Measurements from ENCODE around the gene RAI14.

RAI14 gene

DNA sequence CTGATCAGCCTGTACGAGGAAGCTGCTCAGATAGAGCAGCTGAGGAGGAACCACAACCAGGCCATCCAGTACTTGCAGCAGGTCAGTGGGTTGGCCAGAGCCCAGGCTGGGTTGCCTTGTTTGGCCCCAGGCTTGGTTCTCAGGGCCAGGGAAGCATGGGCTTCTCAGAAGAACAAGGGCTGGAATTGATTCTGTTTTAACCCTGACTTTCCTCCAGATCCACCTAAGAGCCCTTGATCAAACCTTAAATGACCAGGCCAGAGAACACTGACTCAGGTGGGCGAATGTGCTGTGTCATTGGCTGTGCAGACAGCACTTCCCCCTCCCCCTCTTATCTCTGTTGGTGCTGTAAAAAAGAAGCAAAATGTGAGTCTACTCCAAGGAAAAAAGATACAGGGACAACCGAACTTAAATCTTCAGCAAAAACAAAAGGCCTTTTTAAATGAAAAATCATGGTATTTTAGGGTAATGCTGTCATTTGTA is 210.9 kb downstream of the RAI14 start:
- Histone ChIP-seq H3K27me3 (replicated peaks) (no peaks in the 10 kb centered on the region), H3K27ac (no peak overlapping the region), H3K4me3 (ENCODE audit: low read depth, low read length) (no peak overlapping the region), H3K36me3 (replicated peaks) (no peaks in the 10 kb centered on the region)
- DNase-seq: no peak
- TF ChIP-seq, protein P1, sequence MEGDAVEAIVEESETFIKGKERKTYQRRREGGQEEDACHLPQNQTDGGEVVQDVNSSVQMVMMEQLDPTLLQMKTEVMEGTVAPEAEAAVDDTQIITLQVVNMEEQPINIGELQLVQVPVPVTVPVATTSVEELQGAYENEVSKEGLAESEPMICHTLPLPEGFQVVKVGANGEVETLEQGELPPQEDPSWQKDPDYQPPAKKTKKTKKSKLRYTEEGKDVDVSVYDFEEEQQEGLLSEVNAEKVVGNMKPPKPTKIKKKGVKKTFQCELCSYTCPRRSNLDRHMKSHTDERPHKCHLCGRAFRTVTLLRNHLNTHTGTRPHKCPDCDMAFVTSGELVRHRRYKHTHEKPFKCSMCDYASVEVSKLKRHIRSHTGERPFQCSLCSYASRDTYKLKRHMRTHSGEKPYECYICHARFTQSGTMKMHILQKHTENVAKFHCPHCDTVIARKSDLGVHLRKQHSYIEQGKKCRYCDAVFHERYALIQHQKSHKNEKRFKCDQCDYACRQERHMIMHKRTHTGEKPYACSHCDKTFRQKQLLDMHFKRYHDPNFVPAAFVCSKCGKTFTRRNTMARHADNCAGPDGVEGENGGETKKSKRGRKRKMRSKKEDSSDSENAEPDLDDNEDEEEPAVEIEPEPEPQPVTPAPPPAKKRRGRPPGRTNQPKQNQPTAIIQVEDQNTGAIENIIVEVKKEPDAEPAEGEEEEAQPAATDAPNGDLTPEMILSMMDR (IDR thresholded peaks at IDR 0.05; ENCODE audit: low read depth, low read length, missing control alignments): no peak
- in situ Hi-C loops (cut with HindIII; ENCODE audit: low pct_ligation_motif_present, low sequenced_read_pairs): no loop called here

DNA sequence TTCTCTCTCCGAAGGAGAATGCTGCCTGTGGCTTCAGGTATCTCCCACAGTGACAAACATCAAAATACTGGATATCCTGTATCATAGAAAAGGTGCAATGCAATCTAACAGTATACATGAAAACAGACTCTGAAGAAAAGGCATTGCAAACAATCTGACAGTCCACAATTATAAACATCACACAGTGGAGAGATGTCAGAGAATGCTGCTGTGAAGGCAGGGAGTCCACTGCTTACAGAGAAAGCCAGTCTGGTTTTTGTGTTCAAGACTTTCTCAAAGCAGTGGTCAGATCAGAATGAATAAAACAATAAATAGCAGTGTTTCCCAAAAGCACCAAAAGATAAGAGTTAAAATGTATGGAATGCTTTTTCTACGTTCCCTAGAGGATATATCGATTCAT is 211.5 kb downstream of the RAI14 start:
- DNase-seq: no peak
- Histone ChIP-seq H3K27me3 (replicated peaks) (no peaks in the 10 kb centered on the region), H3K4me3 (ENCODE audit: low read depth, low read length) (no peak overlapping the region), H3K27ac (no peak overlapping the region), H3K36me3 (replicated peaks) (no peaks in the 10 kb centered on the region)
- TF ChIP-seq, protein P1 (IDR thresholded peaks at IDR 0.05; ENCODE audit: low read depth, low read length, missing control alignments): no peak
- in situ Hi-C loops (cut with HindIII; ENCODE audit: low pct_ligation_motif_present, low sequenced_read_pairs): no loop called here

DNA sequence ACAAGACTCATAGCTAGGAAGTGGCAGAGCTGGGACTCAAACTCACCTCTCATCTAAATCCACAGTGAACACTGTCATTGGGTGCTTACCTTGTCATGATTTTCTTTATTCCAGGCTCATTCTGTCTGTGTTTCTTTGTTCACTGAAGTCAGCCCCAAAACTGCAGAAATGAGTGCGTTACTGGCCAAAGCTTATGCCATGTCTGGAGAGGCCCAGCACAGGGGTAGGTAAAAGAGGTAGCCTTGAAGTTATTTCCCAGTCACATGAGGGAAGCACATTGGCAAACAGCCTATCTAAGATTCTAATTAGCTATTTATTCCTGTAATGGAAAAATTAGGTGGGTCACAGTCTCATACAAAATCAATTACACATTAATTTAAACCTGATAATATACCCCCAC is 212.7 kb downstream of the RAI14 start:
- no peak overlapping the region for H3K4me3 ChIP-seq (ENCODE audit: low read depth, low read length)
- DNase-seq: no peak
- H3K27ac ChIP-seq: no peak overlapping the region
- TF ChIP-seq, protein P1 (IDR thresholded peaks at IDR 0.05; ENCODE audit: low read depth, low read length, missing control alignments): no peak
- in situ Hi-C loops (cut with HindIII; ENCODE audit: low pct_ligation_motif_present, low sequenced_read_pairs): no loop called here
- H3K27me3 ChIP-seq (replicated peaks): no peaks in the 10 kb centered on the region
- H3K36me3 ChIP-seq (replicated peaks): no peaks in the 10 kb centered on the region

DNA sequence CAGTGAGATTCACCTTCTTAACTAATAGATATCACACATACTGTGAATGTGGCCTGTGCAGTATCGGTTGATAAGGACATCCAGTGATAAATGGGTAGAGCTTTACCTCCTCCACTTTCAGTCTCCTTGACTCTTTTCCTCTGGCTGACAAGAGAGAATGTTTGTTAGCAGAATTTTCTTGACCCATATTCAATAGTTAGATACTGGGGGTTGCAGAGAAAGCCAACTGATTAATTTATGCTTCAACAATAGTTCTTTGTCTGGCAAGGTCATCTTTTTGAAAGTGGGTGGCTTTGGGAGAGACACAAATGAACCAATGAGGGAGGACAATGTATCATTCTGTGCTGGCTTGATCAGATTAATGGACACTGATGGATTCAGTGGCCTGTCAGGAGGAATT is 213.1 kb downstream of the RAI14 start:
- DNase-seq: no peak
- H3K27me3 ChIP-seq (replicated peaks): no peaks in the 10 kb centered on the region
- in situ Hi-C loops (cut with HindIII; ENCODE audit: low pct_ligation_motif_present, low sequenced_read_pairs): no loop called here
- no peak overlapping the region for H3K27ac ChIP-seq
- TF ChIP-seq, protein P1 (IDR thresholded peaks at IDR 0.05; ENCODE audit: low read depth, low read length, missing control alignments): no peak
- no peak overlapping the region for H3K4me3 ChIP-seq (ENCODE audit: low read depth, low read length)
- H3K36me3 ChIP-seq (replicated peaks): no peaks in the 10 kb centered on the region

DNA sequence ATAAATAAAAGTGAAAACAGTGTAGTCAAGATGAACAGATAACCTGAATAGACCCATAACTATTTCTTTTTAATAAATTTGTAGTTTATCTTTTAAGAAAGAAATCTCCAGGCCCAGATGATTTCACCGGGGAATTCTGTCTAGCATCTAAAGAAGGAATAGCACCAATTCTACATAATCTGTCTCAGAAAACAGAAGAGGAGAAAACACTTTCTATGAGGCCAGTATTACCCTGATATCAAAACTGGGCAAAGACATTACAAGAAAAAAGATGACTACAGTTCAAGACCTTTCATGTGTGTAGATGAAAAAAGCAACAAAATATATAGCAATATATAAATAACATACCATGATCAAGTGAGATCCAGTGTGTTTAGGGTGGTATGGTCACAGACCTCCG is 214.3 kb downstream of the RAI14 start:
- TF ChIP-seq, protein P1 (IDR thresholded peaks at IDR 0.05; ENCODE audit: low read depth, low read length, missing control alignments): no peak
- H3K27ac ChIP-seq: no peak overlapping the region
- no peaks in the 10 kb centered on the region for H3K36me3 ChIP-seq (replicated peaks)
- DNase-seq: no peak
- no peaks in the 10 kb centered on the region for H3K27me3 ChIP-seq (replicated peaks)
- no peak overlapping the region for H3K4me3 ChIP-seq (ENCODE audit: low read depth, low read length)
- in situ Hi-C loops (cut with HindIII; ENCODE audit: low pct_ligation_motif_present, low sequenced_read_pairs): no loop called here

DNA sequence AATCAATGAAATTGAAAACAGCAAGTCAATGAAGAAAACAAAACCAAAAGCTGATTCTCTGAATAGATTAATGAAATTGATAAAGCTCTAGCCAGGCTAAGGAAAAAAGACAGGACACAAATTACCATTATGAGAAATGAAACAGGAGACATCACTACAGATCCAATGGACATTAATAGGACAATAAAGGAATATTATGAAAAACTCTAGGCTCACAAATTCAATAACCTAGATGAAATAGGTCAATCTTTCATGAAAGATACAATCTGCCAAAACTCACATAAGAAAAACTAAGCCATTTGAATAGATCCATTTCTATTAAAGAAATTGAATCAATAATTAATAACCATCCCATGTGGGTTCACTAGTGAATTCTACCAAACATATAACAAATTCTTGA is 220.1 kb downstream of the RAI14 start:
- Histone ChIP-seq H3K27me3 (replicated peaks) (no peaks in the 10 kb centered on the region), H3K36me3 (replicated peaks) (no peaks in the 10 kb centered on the region), H3K4me3 (ENCODE audit: low read depth, low read length) (no peak overlapping the region), H3K27ac (no peak overlapping the region)
- TF ChIP-seq, protein P1 (IDR thresholded peaks at IDR 0.05; ENCODE audit: low read depth, low read length, missing control alignments): no peak
- no peak for DNase-seq
- in situ Hi-C loops (cut with HindIII; ENCODE audit: low pct_ligation_motif_present, low sequenced_read_pairs): no loop called here
